Spleen (tissue), 11 donors: ENCODE results near the gene CFC1. TPM values are rescaled to one million over a fixed set of nuclear protein-coding genes. Genes with fewer than 3 reads are reported as not detected.
"Not testable (repeated sequence)": the region's sequence is repeated elsewhere in the genome, so short reads cannot be mapped to it uniquely, and the experiment has no call there.

Experiments
- DNase-seq: peaks from one replicate; pipeline ENCODE4 v3.0.0-alpha.2; 2020
- H3K27ac ChIP-seq, 8 donors: fragments of 200-600 bp; sonication (generic) in 7 of 8; 1 replicate in 4 of 8; 2 replicates in 4 of 8; pipeline versions ENCODE4 v1.5.0 to v1.8.0; 2016 to 2021; ENCODE audit warnings: inconsistent platforms in 4 of 8, mild to moderate bottlenecking in 4 of 8, moderate library complexity in 1 of 8
- H3K27me3 ChIP-seq, 7 donors: fragments of 200-600 bp; sonication (generic) in 6 of 7; replicated peaks in 1 of 7; 1 replicate in 4 of 7; 2 replicates in 3 of 7; pipeline versions ENCODE4 v1.5.0 to v1.8.0; 2016 to 2021; ENCODE audit warnings: inconsistent platforms in 3 of 7, mild to moderate bottlenecking in 1 of 7
- H3K36me3 ChIP-seq, 6 donors: fragments of 200-600 bp; sonication (generic) in 5 of 6; 1 replicate in 4 of 6; 2 replicates in 2 of 6; pipeline versions ENCODE4 v1.5.0 to v1.8.0; 2016 to 2021; ENCODE audit warnings: inconsistent platforms in 2 of 6
- H3K4me1 ChIP-seq, 6 donors: fragments of 200-600 bp; sonication (generic) in 5 of 6; 1 replicate in 3 of 6; 2 replicates in 3 of 6; pipeline versions ENCODE4 v1.5.0 to v1.8.0; 2016 to 2021; ENCODE audit warnings: inconsistent platforms in 3 of 6
- H3K4me3 ChIP-seq, 8 donors: fragments of 200-600 bp; sonication (generic) in 7 of 8; 1 replicate in 4 of 8; 2 replicates in 4 of 8; pipeline versions ENCODE4 v1.5.0 to v1.8.0; 2016 to 2021; ENCODE audit warnings: inconsistent platforms in 4 of 8, mild to moderate bottlenecking in 4 of 8, moderate library complexity in 2 of 8
- H3K9me3 ChIP-seq, 8 donors: fragments of 200-600 bp; sonication (generic) in 7 of 8; 1 replicate in 4 of 8; 2 replicates in 4 of 8; pipeline versions ENCODE4 v1.5.0 to v1.8.0; 2016 to 2021; ENCODE audit warnings: inconsistent platforms in 4 of 8
- WGBS, 5 donors: extraction: QIAGEN DNeasy Blood & Tissue Kit in 3 of 5; methylation state at CpG; one replicate each; pipeline versions ENCODE4 v1.1.5 to v1.1.7; 2013 to 2018; 5-methylcytosine and 5-hydroxymethylcytosine counted together
- intact Hi-C: fragments of 100-400 bp; cut with DNase I; formaldehyde crosslinking; loops from one replicate; pipeline ENCODE4 v1.15.0; 2023; ENCODE audit warnings: low total_unique reads
- polyA plus RNA-seq, 3 donors: library from polyadenylated mRNA; stranded (reverse); fragments of 200-250 nt; gene quantifications; one replicate each; pipeline ENCODE4 v1.2.1, GENCODE V29; 2013
- small RNA-seq, 4 donors: library from RNA; depleted of rRNA; stranded (forward); fragments of <200 nt; gene quantifications; one replicate each; pipeline ENCODE3, GENCODE V24; 2016
- total RNA-seq, 7 donors: library from RNA; depleted of rRNA in 3 of 7; stranded (reverse); fragments of >200 nt in 3 of 7; fragmentation: NEBNext Ultra II Directional in 4 of 7; extraction: Animal tissue kit (Norgen Biotek cat#: 25700) in 4 of 7; gene quantifications; one replicate each; pipeline versions ENCODE4 v1.1.0 to v1.2.1, GENCODE V29; 2016 to 2021
- donor health status: healthy with polysubstance abuse.
- donor health status: DM: no; HTN: no; CAD: no; lungs with moderate emphysema.
- donor health status: DM: no; HTN: no; CAD: no.
- donor health status: Bipolar disorder and iron deficiency.
- donor health status: healthy.
- donor health status: DM: no; HTN: no; CAD: no.
- donor health status: DM: yes; HTN: yes; CAD: no.

The CFC1 gene
- total and polyA plus RNA-seq, 10 donors: 0.11 TPM; not detected in 9

DNA sequence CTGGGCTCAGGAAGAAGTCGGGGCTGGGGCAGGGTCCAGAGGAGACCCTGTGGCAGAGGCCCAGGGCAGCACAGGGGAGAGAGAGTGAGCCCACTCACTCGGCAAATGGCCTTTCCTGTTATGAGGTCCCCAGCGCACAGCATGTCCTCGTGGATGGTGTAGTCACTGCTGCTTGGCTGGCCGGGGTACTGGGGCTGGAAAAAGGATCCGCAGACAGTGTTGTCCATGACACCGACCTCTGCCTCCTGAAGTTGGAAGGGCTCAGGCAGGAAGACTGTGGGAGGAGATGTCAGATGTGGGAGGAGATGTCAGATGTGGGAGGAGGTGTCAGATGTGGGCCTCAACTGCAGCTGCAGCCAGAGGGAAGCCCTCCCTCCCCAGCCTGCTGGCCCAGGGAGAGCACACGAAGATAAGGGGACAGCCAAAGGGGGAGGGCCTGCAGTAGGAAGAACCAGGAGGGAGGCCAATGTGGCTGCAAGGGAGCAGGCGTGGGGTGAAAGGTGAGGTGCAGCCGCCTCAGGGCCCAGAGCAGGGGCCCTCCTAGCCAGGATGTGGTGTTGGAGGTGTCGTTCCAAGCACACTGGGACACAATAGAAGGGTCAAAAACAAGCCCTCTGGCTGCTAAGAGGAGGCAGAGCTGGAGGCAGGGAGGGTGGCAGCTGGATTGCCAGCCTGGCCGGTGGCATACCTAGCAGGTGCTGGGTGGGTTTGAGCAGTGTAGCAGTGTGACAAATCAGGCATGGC is 55.4 kb downstream of the CFC1 start:
- H3K4me1 ChIP-seq, H3K36me3 ChIP-seq, DNase-seq, H3K9me3 ChIP-seq, H3K27ac ChIP-seq, H3K27me3 ChIP-seq, H3K4me3 ChIP-seq, intact Hi-C loops: not testable (repeated sequence)
- WGBS, 5 donors: 43% methylated on average over 1 of the region's 12 CpGs; no CpG with 5 or more reads in 4 of the 5 donors

DNA sequence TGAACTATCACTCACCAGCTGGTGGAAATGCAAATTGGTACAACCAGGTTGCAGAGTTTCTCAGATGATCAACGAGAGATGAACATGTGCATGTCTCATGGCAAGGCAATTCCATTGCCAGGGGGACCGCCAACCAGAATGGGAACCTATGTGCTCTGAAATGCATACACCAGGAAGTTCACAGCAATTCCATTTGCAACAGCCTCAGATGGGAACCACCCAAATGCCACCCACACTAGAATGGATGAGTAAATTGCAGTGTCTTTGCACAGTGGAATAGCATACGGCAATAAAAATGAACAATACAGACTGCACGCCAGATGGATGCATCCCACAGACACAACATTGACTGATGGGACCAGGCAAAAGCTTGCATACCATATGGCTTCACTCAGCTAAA is 56.6 kb downstream of the CFC1 start:
- H3K27me3 ChIP-seq, H3K9me3 ChIP-seq, H3K27ac ChIP-seq, H3K4me3 ChIP-seq, H3K36me3 ChIP-seq, intact Hi-C loops, DNase-seq, H3K4me1 ChIP-seq: not testable (repeated sequence)
- no CpG with 5 or more reads among the region's 4 CpGs for WGBS, 5 donors

Small RNA genes within 50 kb of the gene (small RNA-seq; reads per million reads assigned to genes)
- gene RF00017 (0 reads per million in 4 donors), gene RNU6-848P (0 reads per million in 4 donors)

Other genes with a start within 250 kb of the CFC1 start
- gene PTPN18, start 243.5 kb downstream of the CFC1 start, total RNA-seq: 100 to 1,000 TPM in 6 of 7 donors, 10 to 100 TPM in 1; 79.5 to 132 (median 109) TPM
- gene PTPN18, start 243.5 kb downstream of the CFC1 start, polyA plus RNA-seq: 100 to 1,000 TPM in 1 of 3 donors, 10 to 100 TPM in 2; 75.9 to 129 (median 98.2) TPM
- gene POTEI, start 90.2 kb downstream of the CFC1 start, total RNA-seq: not detected
- gene POTEI, start 90.2 kb downstream of the CFC1 start, polyA plus RNA-seq: not detected
- gene CFC1B, start 78.4 kb downstream of the CFC1 start, total RNA-seq: not detected
- gene CFC1B, start 78.4 kb downstream of the CFC1 start, polyA plus RNA-seq: not detected
- not detected for gene POTEJ, start 11.9 kb upstream of the CFC1 start, total RNA-seq
- not detected for gene POTEJ, start 11.9 kb upstream of the CFC1 start, polyA plus RNA-seq
- not detected for gene GPR148, start 129.5 kb upstream of the CFC1 start, total RNA-seq
- gene GPR148, start 129.5 kb upstream of the CFC1 start, polyA plus RNA-seq: not detected
- gene AMER3, start 156.0 kb upstream of the CFC1 start, total RNA-seq: not detected
- not detected for gene AMER3, start 156.0 kb upstream of the CFC1 start, polyA plus RNA-seq
- gene ARHGEF4, start 237.3 kb upstream of the CFC1 start, total RNA-seq: under 1 TPM in 5 of 7 donors, not detected in 2; 0.30 to 0.88 (median 0.43) TPM
- under 1 TPM; 0.19 to 0.52 (median 0.50) TPM for gene ARHGEF4, start 237.3 kb upstream of the CFC1 start, polyA plus RNA-seq